ENCODE results near the gene CREBBP. TPM values are rescaled to one million over a fixed set of nuclear protein-coding genes. Genes with fewer than 3 reads are reported as not detected.

The CREBBP gene
- total RNA-seq, 4 donors from 2014 or later = 48.2 to 112 (median 74.9) TPM

GRCh38 chr16:3830625-3831254 lies 49.8 kb downstream of the CREBBP start:
- Histone ChIP-seq H3K9me3 (peaks cover 0 to 12% (median 5%) of the 10 kb centered on the region in 4 donors), H3K27me3 (no peaks in the 10 kb centered on the region), H3K4me3 (no peak overlapping the region), H3K36me3 (no peaks in the 10 kb centered on the region), H3K4me1 (peaks cover 13 to 38% (median 30%) of the 10 kb centered on the region in 4 donors), H3K27ac (replicated peaks in 1 of 4) (no peak overlapping the region)
- no peak for TF ChIP-seq EP300 (IDR thresholded peaks at IDR 0.05)
- no peak for TF ChIP-seq POLR2AphosphoS5 (IDR thresholded peaks at IDR 0.05)
- no peak for TF ChIP-seq POLR2A (IDR thresholded peaks at IDR 0.05; ENCODE audit: low read depth)
- TF ChIP-seq CTCF (IDR thresholded peaks at IDR 0.05) = no peak
- intact Hi-C loops (cut with DNase I) = no loop called here
- WGBS = 93% methylated on average over 9 of the region's 9 CpGs
- DNase-seq (ENCODE audit: extremely low spot score) = peak; percentile 85

- intact Hi-C loops (cut with DNase I) = no loop called here
- Histone ChIP-seq H3K36me3 (no peaks in the 10 kb centered on the region), H3K27me3 (no peaks in the 10 kb centered on the region), H3K9me3 (peaks cover 0 to 12% (median 5%) of the 10 kb centered on the region in 4 donors), H3K4me3 (no peak overlapping the region), H3K27ac (replicated peaks in 1 of 4) (no peak overlapping the region), H3K4me1 (peaks cover 16 to 47% (median 38%) of the 10 kb centered on the region in 4 donors)
- DNase-seq (ENCODE audit: extremely low spot score) = peak; percentile 7
- TF ChIP-seq EP300 (IDR thresholded peaks at IDR 0.05) (no peak), POLR2A (IDR thresholded peaks at IDR 0.05; ENCODE audit: low read depth) (no peak), POLR2AphosphoS5 (IDR thresholded peaks at IDR 0.05) (no peak), CTCF (IDR thresholded peaks at IDR 0.05) (no peak)
- WGBS = 83% methylated on average over 6 of the region's 6 CpGs
Observed at GRCh38 chr16:3829631-3830536, 50.6 kb downstream of the CREBBP start.

- peaks cover 53 to 86% (median 77%) of the 10 kb centered on the region in 4 donors for H3K4me1 ChIP-seq
- TF ChIP-seq POLR2AphosphoS5 (IDR thresholded peaks at IDR 0.05) (no peak), POLR2A (IDR thresholded peaks at IDR 0.05; ENCODE audit: low read depth) (no peak), EP300 (IDR thresholded peaks at IDR 0.05) (no peak), CTCF (IDR thresholded peaks at IDR 0.05) (no peak)
- no peaks in the 10 kb centered on the region for H3K36me3 ChIP-seq
- H3K9me3 ChIP-seq = no peaks in the 10 kb centered on the region
- no peak overlapping the region for H3K27ac ChIP-seq (replicated peaks in 1 of 4)
- 85% methylated on average over 4 of the region's 4 CpGs for WGBS
- no peaks in the 10 kb centered on the region for H3K27me3 ChIP-seq
- intact Hi-C loops (cut with DNase I) = no loop called here
- H3K4me3 ChIP-seq = no peak overlapping the region
- DNase-seq (ENCODE audit: extremely low spot score) = no peak
Observed at GRCh38 chr16:3825940-3826339, 54.6 kb downstream of the CREBBP start.

GRCh38 chr16:3825103-3825502 lies 55.4 kb downstream of the CREBBP start:
- WGBS = 87% methylated on average over 1 of the region's 1 CpG
- no peak for DNase-seq (ENCODE audit: extremely low spot score)
- Histone ChIP-seq H3K4me3 (no peak overlapping the region), H3K4me1 (peaks cover 53 to 94% (median 83%) of the 10 kb centered on the region in 4 donors), H3K9me3 (no peaks in the 10 kb centered on the region), H3K27me3 (no peaks in the 10 kb centered on the region), H3K27ac (replicated peaks in 1 of 4) (no peak overlapping the region), H3K36me3 (no peaks in the 10 kb centered on the region)
- intact Hi-C loops (cut with DNase I) = no loop called here
- no peak for TF ChIP-seq POLR2AphosphoS5 (IDR thresholded peaks at IDR 0.05)
- no peak for TF ChIP-seq EP300 (IDR thresholded peaks at IDR 0.05)
- no peak for TF ChIP-seq POLR2A (IDR thresholded peaks at IDR 0.05; ENCODE audit: low read depth)
